Measurements from ENCODE around the gene KCNH2. TPM values are rescaled to one million over a fixed set of nuclear protein-coding genes. Genes with fewer than 3 reads are reported as not detected.
"Not testable (repeated sequence)": the region's sequence is repeated elsewhere in the genome, so short reads cannot be mapped to it uniquely, and the experiment has no call there.

KCNH2 gene
- total RNA-seq, 1 experiment from 2014 or later: 0.34 TPM

- DNase-seq (ENCODE audit: low read depth): no peak
Measured at GRCh38 chr7:151012911-151013347, 34.8 kb upstream of the KCNH2 start.

GRCh38 chr7:151012031-151012692, 34.0 kb upstream of the KCNH2 start:
- DNase-seq (ENCODE audit: low read depth): no peak

GRCh38 chr7:151011616-151012015, 33.5 kb upstream of the KCNH2 start:
- not testable (repeated sequence) for DNase-seq (ENCODE audit: low read depth)

GRCh38 chr7:151011097-151011409, 32.9 kb upstream of the KCNH2 start:
- no peak for DNase-seq (ENCODE audit: low read depth)

- DNase-seq (ENCODE audit: low read depth): no peak
Measured at GRCh38 chr7:151010307-151011096, 32.4 kb upstream of the KCNH2 start.

GRCh38 chr7:151010037-151010306, 31.9 kb upstream of the KCNH2 start:
- DNase-seq (ENCODE audit: low read depth): no peak

- DNase-seq (ENCODE audit: low read depth): no peak
Measured at GRCh38 chr7:151009327-151010036, 31.4 kb upstream of the KCNH2 start.

- DNase-seq (ENCODE audit: low read depth): peak; percentile 91
Measured at GRCh38 chr7:151008511-151009323, 30.6 kb upstream of the KCNH2 start.

GRCh38 chr7:151008143-151008510, 30.0 kb upstream of the KCNH2 start:
- no peak for DNase-seq (ENCODE audit: low read depth)

GRCh38 chr7:151007469-151007898, 29.4 kb upstream of the KCNH2 start:
- DNase-seq (ENCODE audit: low read depth): no peak

- DNase-seq (ENCODE audit: low read depth): no peak
Measured at GRCh38 chr7:151006590-151007300, 28.6 kb upstream of the KCNH2 start.

- DNase-seq (ENCODE audit: low read depth): no peak
Measured at GRCh38 chr7:151005566-151005965, 27.4 kb upstream of the KCNH2 start.

- peak; percentile 33 for DNase-seq (ENCODE audit: low read depth)
Measured at GRCh38 chr7:151003572-151003971, 25.5 kb upstream of the KCNH2 start.

- no peak for DNase-seq (ENCODE audit: low read depth)
Measured at GRCh38 chr7:151001546-151001945, 23.4 kb upstream of the KCNH2 start.

GRCh38 chr7:151000897-151001495, 22.9 kb upstream of the KCNH2 start:
- no peak for DNase-seq (ENCODE audit: low read depth)

- DNase-seq (ENCODE audit: low read depth): no peak
Measured at GRCh38 chr7:150999497-151000230, 21.5 kb upstream of the KCNH2 start.

GRCh38 chr7:150999001-150999400, 20.9 kb upstream of the KCNH2 start:
- DNase-seq (ENCODE audit: low read depth): no peak

- no peak for DNase-seq (ENCODE audit: low read depth)
Measured at GRCh38 chr7:150998341-150998740, 20.2 kb upstream of the KCNH2 start.

GRCh38 chr7:150997817-150998216, 19.7 kb upstream of the KCNH2 start:
- no peak for DNase-seq (ENCODE audit: low read depth)

GRCh38 chr7:150997075-150997511, 19.0 kb upstream of the KCNH2 start:
- no peak for DNase-seq (ENCODE audit: low read depth)
